Liver (tissue), 3 donors: ENCODE data around the gene USP44.

ENCODE experiments used
- ATF3 ChIP-seq: IDR thresholded peaks from 2 replicates; pipeline ENCODE4 v1.6.1; 2016; ENCODE audit warnings: antibody characterized with exemption
- CTCF ChIP-seq: fragments of 150-350 bp; IDR thresholded peaks from 2 replicates; pipeline ENCODE4 v1.5.1; 2017; ENCODE audit warnings: improper control_type of control experiment, low read depth, low read length; ENCODE audit not compliant: missing input control
- EGR1 ChIP-seq, 2 donors: IDR thresholded peaks; 2 replicates each; pipeline ENCODE4 v1.6.1; 2016 to 2018; ENCODE audit warnings: antibody characterized with exemption in 2 of 2, low read depth in 2 of 2
- MAX ChIP-seq: IDR thresholded peaks from 2 replicates; pipeline ENCODE4 v1.6.1; 2016; ENCODE audit warnings: antibody characterized with exemption
- RAD21 ChIP-seq, 2 donors: IDR thresholded peaks; 2 replicates each; pipeline ENCODE4 v1.6.1; 2016; ENCODE audit warnings: antibody characterized with exemption in 2 of 2, mild to moderate bottlenecking in 2 of 2
- REST ChIP-seq: IDR thresholded peaks from 2 replicates; pipeline ENCODE4 v1.6.1; 2016; ENCODE audit warnings: antibody characterized with exemption, mild to moderate bottlenecking
- RXRA ChIP-seq, 2 donors: IDR thresholded peaks; 2 replicates each; pipeline ENCODE4 v1.6.1; 2017 to 2018; ENCODE audit warnings: antibody characterized with exemption in 2 of 2, mild to moderate bottlenecking in 1 of 2
- TAF1 ChIP-seq: conservative IDR thresholded peaks from 2 replicates; pipeline ENCODE4 v1.6.1; 2016; ENCODE audit warnings: antibody characterized with exemption, mild to moderate bottlenecking
- ZBTB33 ChIP-seq: IDR thresholded peaks from 2 replicates; pipeline ENCODE4 v1.6.1; 2016; ENCODE audit warnings: antibody characterized with exemption
- donor health status: healthy.
- donor health status: healthy.

GRCh38 chr12:95548539-95549391 lies 2.5 kb downstream of the USP44 start:
- no peak for TF ChIP-seq CTCF
- no peak for TF ChIP-seq REST
- no peak for TF ChIP-seq ZBTB33
- no peak for TF ChIP-seq MAX
- TF ChIP-seq RAD21 (IDR thresholded peaks at IDR 0.05), result no peak
- no peak for TF ChIP-seq RXRA (IDR thresholded peaks at IDR 0.05)
- TF ChIP-seq TAF1, result no peak
- TF ChIP-seq EGR1 (IDR thresholded peaks at IDR 0.05; ENCODE audit: low read depth in 2 of 2), result no peak
- TF ChIP-seq ATF3, result no peak
